Activated CD4-positive, alpha-beta T cell treated with anti-CD3 and anti-CD28 coated beads, Interleukin-2, amount 10 ng/mL, durations not matched to agents 7 days and 5 days (primary cell): ENCODE results near the gene NUP188. TPM values are rescaled to one million over a fixed set of nuclear protein-coding genes. Genes with fewer than 3 reads are reported as not detected.
"Not testable (repeated sequence)": the region's sequence is repeated elsewhere in the genome, so short reads cannot be mapped to it uniquely, and the experiment has no call there.

Source experiments
- CTCF ChIA-PET: fragments of 350-600 bp; sonication (Branson Sonifier 250); formaldehyde crosslinking; loops from one replicate; lab custom pipeline; 2021; ENCODE audit warnings: antibody characterized with exemption; lab: Charles Lee
- POLR2A ChIA-PET: fragments of 350-600 bp; sonication (Branson Sonifier 250); formaldehyde crosslinking; loops from one replicate; lab custom pipeline; 2021; ENCODE audit warnings: antibody characterized with exemption; lab: Charles Lee
- DNase-seq: peaks from one replicate; pipeline ENCODE4 v3.0.0-alpha.2; 2020
- H3K27ac Mint-ChIP-seq: one replicate; pipeline ENCODE4 v1.8.0; 2021; ENCODE audit warnings: mild to moderate bottlenecking, moderate library complexity, mixed read lengths
- H3K27me3 Mint-ChIP-seq: one replicate; pipeline ENCODE4 v1.8.0; 2021; ENCODE audit warnings: mixed read lengths
- H3K36me3 Mint-ChIP-seq: one replicate; pipeline ENCODE4 v1.8.0; 2021; ENCODE audit warnings: low read depth, mixed read lengths
- H3K4me1 Mint-ChIP-seq: one replicate; pipeline ENCODE4 v1.8.0; 2021; ENCODE audit warnings: mixed read lengths
- H3K4me3 Mint-ChIP-seq: one replicate; pipeline ENCODE4 v1.8.0; 2021; ENCODE audit warnings: mild to moderate bottlenecking, moderate library complexity, mixed read lengths
- H3K9me3 Mint-ChIP-seq: one replicate; pipeline ENCODE4 v1.8.0; 2021; ENCODE audit warnings: mixed read lengths
- total RNA-seq, 2 experiments: library from RNA; stranded (reverse); gene quantifications; one replicate each; pipeline ENCODE4 v1.2.3, GENCODE V29; 2021

NUP188 gene
- total RNA-seq, 2 experiments from 2014 or later, result 87.7 to 87.8 TPM

DNA sequence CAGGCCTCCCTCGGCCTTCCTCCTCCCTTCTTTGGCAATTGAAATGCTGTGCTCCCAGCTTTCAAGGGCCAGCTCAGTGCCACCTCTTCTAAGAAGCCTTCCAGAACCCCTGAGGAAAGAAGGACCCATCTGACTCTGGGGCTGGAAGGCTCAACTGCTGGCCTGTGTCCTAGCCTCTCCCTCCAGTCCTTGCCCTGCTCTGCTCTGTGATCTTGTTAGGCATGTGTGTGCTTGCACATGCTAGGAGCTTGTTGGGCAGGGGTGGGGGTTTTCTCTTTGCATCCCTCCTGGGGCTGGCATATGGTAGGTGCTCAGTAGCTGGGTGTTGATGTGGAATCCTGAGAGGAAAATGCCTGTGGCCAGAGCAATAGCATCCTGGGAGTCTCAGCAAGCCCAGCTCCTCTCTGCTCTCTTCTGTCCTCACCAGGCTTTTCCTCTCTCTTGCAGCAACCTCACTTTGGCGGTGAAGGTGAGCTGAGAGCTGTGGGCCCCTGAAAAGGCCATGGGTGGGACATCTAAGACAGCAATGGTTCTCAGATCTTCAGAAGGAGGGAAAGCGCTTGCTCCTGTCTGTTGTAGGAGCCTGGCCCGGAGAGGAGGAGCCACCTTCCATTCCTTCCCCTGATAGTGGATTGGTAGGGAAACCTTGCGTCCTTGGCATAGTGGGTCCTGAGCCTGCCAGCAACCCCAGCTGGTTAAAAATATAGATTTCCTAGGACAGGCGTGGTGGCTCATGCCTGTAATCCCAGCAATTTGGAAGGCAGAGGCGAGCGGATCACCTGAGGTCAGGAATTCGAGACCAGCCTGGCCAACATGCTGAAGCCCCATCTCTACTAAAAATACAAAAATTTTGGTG lies 10.0 kb upstream of the NUP188 start:
- H3K4me3 Mint-ChIP-seq, result no peak overlapping the region
- no peaks in the 10 kb centered on the region for H3K36me3 Mint-ChIP-seq
- no peaks in the 10 kb centered on the region for H3K27me3 Mint-ChIP-seq
- CTCF ChIA-PET, result interaction anchor here (0.7 to 1.8 kb wide), 6 partner anchors 8 to 1799 kb away, joined by 3 to 7 read pairs (median 4); no protein-coding TSS in a partner anchor
- no peak overlapping the region for H3K27ac Mint-ChIP-seq
- no peak for DNase-seq
- H3K9me3 Mint-ChIP-seq, result no peaks in the 10 kb centered on the region
- POLR2A ChIA-PET, result no interaction called here
- H3K4me1 Mint-ChIP-seq, result no peaks in the 10 kb centered on the region

DNA sequence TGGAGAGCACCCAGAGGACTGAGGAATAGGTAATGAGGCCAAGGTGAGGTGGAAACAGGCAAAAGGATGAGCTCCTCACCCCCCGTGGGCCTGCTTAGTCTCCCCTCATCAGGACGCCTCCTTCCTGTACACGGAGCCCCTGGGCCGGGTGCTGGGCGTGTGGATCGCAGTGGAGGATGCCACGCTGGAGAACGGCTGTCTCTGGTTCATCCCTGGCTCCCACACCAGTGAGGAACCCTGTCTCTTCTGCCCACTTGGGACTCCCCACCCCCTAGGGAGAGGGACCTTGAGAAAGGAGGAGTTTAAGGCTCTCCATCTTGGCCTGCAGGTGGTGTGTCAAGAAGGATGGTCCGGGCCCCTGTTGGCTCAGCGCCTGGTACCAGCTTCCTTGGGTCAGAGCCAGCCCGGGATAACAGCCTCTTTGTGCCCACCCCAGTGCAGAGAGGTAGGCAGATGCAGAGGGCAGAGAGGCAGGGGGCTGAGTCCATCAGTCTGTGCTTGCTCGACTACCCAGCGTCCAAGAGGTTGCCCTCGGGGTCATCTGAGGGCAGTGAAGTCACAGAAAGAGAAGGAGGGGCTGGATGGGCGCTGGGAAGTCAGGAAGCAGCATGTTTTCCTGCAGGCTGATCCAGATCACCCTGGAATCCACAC lies 7.1 kb upstream of the NUP188 start:
- Mint-ChIP-seq H3K27me3 (no peaks in the 10 kb centered on the region), H3K36me3 (no peaks in the 10 kb centered on the region), H3K9me3 (no peaks in the 10 kb centered on the region), H3K27ac (no peak overlapping the region), H3K4me1 (no peaks in the 10 kb centered on the region), H3K4me3 (no peak overlapping the region)
- DNase-seq, result no peak
- CTCF ChIA-PET, result interaction anchor here (0.5 to 1.0 kb wide), 2 partner anchors 63 to 91 kb away, joined by 3 to 5 read pairs; no protein-coding TSS in a partner anchor
- POLR2A ChIA-PET, result no interaction called here

DNA sequence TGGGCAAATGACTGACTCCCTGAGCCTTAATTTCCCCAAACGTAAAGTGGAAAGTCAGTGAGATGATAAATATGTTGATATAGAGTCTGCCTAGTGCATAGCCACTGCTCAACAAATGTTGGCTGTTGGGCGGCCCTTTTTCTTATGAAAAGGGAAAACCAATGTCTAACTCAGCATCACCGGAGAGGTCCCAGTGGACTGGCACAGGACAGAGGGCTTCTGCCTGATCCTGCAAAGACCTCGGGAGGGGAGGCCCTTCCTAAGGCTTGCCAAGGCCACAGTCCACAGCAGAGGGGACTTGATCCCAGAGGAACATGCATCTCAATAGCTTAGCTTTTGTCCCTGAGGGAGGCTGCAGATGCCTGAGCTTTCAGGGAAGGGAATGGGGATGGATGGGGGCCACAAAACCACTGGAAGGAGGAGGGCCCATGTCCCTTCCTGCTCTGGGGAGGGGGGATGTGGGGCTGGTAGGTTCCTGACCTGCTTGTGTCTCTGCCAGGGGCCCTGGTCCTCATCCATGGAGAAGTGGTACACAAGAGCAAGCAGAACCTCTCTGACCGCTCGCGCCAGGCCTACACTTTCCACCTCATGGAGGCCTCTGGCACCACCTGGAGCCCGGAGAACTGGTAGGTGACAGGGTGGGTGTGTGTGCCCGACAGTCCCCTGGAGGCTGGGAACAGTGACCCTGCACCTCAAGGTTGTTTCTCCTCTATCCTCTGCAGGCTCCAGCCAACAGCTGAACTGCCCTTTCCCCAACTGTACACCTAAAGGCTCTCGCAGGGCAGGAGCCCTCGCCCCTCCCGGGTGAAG lies 6.3 kb upstream of the NUP188 start:
- POLR2A ChIA-PET, result no interaction called here

DNA sequence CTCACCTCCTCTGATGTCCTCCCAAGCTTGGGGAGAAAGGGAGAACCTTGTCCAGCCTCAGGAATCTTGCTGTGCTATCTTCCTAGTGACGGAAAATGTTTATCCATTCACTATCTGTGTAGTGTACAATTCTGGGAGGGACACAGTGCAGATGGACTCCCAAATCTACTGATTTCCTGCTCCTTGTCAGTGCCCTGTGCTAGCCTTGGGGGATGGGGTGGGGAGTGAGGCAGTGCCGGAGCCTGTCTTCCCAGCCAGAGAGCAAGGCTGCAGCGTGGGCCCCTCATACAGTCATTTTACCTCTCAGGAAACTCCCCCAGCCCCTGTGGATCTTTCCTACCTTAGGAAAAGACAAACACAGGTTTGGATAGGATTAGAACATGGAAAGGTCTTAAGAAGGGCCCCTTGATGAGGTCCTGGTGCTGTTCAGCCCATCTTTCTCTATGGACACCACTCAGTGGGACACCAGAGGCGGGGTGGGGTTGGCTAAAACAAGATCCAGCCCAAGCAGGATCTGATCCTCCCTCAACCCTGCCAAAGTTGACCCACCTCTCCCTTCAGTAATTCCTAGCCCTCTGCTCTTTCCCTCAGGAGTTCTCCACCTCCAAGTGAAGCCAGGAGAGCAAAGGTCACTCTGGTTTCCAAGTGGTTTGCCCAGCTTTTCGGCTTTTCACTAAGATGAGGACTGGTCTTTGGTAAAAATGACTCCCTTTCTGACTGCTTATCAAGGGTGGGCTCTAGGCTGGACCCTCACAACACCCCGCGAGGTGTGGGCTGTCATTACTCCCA lies 3.5 kb upstream of the NUP188 start:
- CTCF ChIA-PET, result interaction anchor here (0.6 kb wide), 1 partner anchor 70 kb away, joined by 3 read pairs; no protein-coding TSS in a partner anchor
- H3K9me3 Mint-ChIP-seq, result no peaks in the 10 kb centered on the region
- no peaks in the 10 kb centered on the region for H3K27me3 Mint-ChIP-seq
- no peak overlapping the region for H3K4me3 Mint-ChIP-seq
- no peak for DNase-seq
- H3K27ac Mint-ChIP-seq, result no peak overlapping the region
- POLR2A ChIA-PET, result no interaction called here
- peaks cover 6% of the 10 kb centered on the region for H3K36me3 Mint-ChIP-seq
- peaks cover 24% of the 10 kb centered on the region for H3K4me1 Mint-ChIP-seq

More for the DNA sequence above, 6.3 kb upstream of the NUP188 start:
- Mint-ChIP-seq H3K36me3 (peaks cover 2% of the 10 kb centered on the region), H3K4me3 (no peak overlapping the region), H3K4me1 (peaks cover 7% of the 10 kb centered on the region), H3K27me3 (no peaks in the 10 kb centered on the region), H3K9me3 (no peaks in the 10 kb centered on the region), H3K27ac (no peak overlapping the region)
- no peak for DNase-seq
- CTCF ChIA-PET, result interaction anchor here (0.5 kb wide), 2 partner anchors 92 to 407 kb away, joined by 3 to 5 read pairs; no protein-coding TSS in a partner anchor

DNA sequence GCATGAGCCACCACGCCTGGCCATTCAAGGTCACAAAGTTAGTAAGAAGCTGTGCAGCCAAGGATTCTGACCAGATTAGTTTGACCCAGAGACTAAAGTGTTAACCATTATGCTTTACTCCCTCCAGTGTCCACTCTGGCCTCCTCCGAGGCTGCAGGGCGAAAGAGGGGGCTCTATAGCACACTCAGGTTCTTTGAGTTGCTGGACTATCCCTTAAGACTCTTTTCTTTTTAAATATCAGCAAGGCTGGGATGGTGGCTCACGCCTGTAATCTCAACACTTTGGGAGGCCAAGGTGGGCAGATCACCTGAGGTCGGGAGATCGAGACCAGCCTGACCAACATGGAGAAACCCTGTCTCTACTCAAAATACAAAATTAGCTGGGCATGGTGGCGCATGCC lies 2.5 kb upstream of the NUP188 start:
- H3K4me3 Mint-ChIP-seq, H3K27me3 Mint-ChIP-seq, H3K36me3 Mint-ChIP-seq, H3K27ac Mint-ChIP-seq, H3K9me3 Mint-ChIP-seq, DNase-seq, POLR2A ChIA-PET: not testable (repeated sequence)
- peaks cover 25% of the 10 kb centered on the region for H3K4me1 Mint-ChIP-seq
- CTCF ChIA-PET, result interaction anchor here (0.7 to 1.2 kb wide), 3 partner anchors 8 to 787 kb away, joined by 3 to 7 read pairs (median 4); no protein-coding TSS in a partner anchor

DNA sequence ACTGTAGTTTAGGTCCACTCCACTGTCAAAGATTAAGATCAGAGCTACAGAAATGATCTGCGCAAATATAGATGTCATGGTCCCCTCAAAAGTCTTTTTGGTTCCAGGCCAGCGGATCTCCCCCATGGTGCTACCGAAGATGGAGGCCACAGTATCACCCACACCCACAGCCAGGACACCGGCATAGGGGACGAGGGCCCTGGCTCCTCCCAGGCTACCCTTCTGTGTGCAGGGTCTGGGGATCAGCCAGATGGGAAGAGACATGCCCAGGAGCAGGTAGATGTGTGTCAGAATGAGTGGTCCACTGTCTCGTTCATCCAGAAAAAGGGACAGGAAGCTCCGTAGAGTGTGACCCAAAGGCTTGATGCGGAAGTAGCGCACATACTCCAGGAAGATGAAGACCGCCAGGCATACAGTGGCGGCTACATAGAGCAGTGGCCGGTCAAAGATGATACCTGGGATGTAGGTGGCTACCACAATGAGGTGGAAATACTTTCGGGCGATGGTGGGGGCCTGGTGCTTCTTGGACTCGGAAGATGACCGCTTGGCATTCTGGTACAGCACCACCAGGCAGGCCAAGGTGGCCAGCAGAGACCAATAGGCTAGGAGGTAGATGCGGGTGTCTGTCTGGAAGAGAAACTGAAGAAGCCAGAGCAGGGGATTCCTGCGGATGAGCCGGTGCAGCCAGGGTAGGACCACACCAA lies 1.5 kb upstream of the NUP188 start:
- Mint-ChIP-seq H3K4me1 (peaks cover 27% of the 10 kb centered on the region), H3K9me3 (no peaks in the 10 kb centered on the region), H3K27me3 (no peaks in the 10 kb centered on the region), H3K27ac (peak overlapping the region; percentile 96), H3K36me3 (peaks cover 6% of the 10 kb centered on the region), H3K4me3 (peak overlapping the region; percentile 95)
- ChIA-PET POLR2A (no interaction called here), CTCF (interaction anchor here (0.6 to 1.2 kb wide), 3 partner anchors 9 to 75 kb away, joined by 3 to 7 read pairs (median 6); no protein-coding TSS in a partner anchor)
- DNase-seq, result no peak

DNA sequence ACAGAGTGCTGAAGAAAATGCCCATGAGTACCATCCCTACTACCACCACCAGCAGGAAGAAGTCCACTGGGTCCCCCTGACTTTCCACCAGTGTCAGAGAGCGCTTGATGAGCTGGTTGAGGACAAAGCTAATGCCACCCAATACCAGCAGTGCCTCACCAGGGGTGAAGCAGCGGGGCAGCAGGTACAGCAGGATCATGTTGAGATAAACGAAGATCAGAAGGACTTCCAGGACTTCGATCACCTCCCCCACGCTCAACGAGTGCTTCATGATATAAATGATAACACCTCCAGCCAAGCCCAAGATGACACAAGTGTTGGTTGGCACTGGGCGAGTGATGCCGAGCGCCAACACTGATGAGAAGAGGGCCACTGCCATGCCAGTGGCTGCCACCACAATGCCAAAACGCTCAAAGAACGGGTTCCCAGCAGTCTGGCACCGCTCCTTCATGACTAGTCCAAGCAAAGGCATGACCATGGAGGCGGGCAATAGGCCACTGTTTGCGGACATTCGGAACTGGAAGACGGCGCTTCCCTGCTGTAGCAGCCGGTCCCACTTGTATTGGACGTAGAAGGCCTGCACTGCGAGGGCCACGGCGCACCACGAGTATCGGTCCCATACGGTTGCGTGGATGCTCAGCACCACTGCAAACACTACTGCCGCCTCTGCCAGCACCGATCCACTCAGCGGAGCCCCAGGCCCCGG lies 775 bp upstream of the NUP188 start:
- H3K4me3 Mint-ChIP-seq, result peak overlapping the region; percentile 95
- DNase-seq, result no peak
- CTCF ChIA-PET, result no interaction called here
- no peaks in the 10 kb centered on the region for H3K9me3 Mint-ChIP-seq
- H3K36me3 Mint-ChIP-seq, result peaks cover 8% of the 10 kb centered on the region
- no peaks in the 10 kb centered on the region for H3K27me3 Mint-ChIP-seq
- POLR2A ChIA-PET, result no interaction called here
- H3K4me1 Mint-ChIP-seq, result peaks cover 29% of the 10 kb centered on the region
- H3K27ac Mint-ChIP-seq, result peak overlapping the region; percentile 96

DNA sequence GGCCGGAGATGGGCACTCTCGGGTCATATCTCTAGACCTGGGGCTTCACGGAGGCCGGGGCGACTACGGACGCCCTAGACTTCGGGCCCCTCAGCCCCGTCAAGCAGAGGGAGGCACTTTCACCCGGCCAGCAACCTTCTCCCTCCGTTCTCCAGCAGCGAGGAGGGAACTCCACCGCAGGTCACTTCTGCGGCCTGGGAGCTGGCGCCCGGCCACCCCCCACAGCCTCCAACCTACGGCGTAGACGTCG lies 297 bp upstream of the NUP188 start:
- H3K27me3 Mint-ChIP-seq, result no peaks in the 10 kb centered on the region
- peak overlapping the region; percentile 95 for H3K4me3 Mint-ChIP-seq
- H3K4me1 Mint-ChIP-seq, result peaks cover 29% of the 10 kb centered on the region
- ChIA-PET POLR2A (no interaction called here), CTCF (no interaction called here)
- no peak for DNase-seq
- H3K9me3 Mint-ChIP-seq, result no peaks in the 10 kb centered on the region
- H3K36me3 Mint-ChIP-seq, result peaks cover 8% of the 10 kb centered on the region
- peak overlapping the region; percentile 96 for H3K27ac Mint-ChIP-seq

DNA sequence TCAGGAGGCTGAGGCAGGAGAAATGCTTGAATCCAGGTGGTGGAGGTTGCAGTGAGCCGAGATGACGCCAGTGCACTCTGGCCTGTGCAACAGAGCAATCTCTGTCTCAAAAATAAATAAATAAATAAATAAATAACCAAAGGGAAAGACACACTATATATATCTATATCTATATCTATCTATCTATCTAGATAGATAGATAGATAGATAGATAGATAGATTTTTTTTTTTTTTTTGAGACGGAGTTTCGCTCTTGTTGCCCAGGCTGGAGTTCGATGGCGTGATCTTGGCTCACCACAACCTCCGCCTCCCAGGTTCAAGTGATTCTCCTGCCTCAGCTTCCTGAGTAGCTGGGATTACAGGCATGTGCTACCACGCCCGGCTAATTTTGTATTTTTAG lies 13.9 kb downstream of the NUP188 start:
- CTCF ChIA-PET, result interaction anchor here (0.6 kb wide), 1 partner anchor 21 kb away, joined by 6 read pairs; no protein-coding TSS in a partner anchor
- H3K27ac Mint-ChIP-seq, DNase-seq, H3K27me3 Mint-ChIP-seq, H3K4me3 Mint-ChIP-seq, H3K4me1 Mint-ChIP-seq, H3K9me3 Mint-ChIP-seq, POLR2A ChIA-PET: not testable (repeated sequence)
- peaks cover 31% of the 10 kb centered on the region for H3K36me3 Mint-ChIP-seq

DNA sequence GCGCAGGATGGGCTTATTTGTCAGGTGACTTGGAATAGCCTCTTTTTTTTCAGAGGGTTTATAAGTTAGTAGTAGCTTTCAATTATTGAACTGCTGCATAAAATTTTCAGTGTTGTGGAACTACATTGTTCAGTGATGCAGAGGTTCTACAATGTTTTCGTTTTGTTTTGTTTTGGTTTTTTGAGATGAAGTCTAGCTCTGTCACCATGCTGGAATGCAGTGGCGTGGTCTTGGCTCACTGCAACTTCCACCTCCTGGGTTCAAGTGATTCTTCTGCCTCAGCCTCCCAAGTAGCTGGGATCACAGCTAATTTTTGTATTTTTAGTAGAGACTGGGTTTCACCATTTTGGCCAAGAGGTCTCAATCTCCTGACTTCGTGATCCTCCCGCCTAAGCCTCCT lies 22.0 kb downstream of the NUP188 start:
- H3K27ac Mint-ChIP-seq, result no peak overlapping the region
- no peak overlapping the region for H3K4me3 Mint-ChIP-seq
- DNase-seq, result no peak
- peaks cover 48% of the 10 kb centered on the region for H3K36me3 Mint-ChIP-seq
- H3K9me3 Mint-ChIP-seq, result no peaks in the 10 kb centered on the region
- POLR2A ChIA-PET, result no interaction called here
- no peaks in the 10 kb centered on the region for H3K27me3 Mint-ChIP-seq
- CTCF ChIA-PET, result no interaction called here
- no peaks in the 10 kb centered on the region for H3K4me1 Mint-ChIP-seq

DNA sequence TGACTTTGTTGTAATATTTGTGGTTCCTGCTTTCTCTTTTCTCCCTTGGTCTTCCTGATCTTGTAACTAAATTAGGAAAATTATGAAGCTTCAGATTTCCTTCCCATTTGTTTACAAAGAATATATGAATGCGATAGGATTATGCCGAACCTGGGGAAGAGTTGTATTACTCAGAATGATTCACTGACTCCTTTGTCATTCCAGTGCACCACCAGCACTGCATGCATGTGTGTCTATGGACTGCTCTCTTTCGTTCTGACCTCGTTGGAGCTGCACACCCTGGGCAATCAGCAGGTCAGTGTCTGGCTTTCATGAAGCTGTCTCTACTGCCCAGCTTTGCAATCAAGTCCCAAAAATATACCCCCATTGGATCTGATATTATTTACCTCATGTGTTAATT lies 25.5 kb downstream of the NUP188 start:
- DNase-seq, result no peak
- no peak overlapping the region for H3K27ac Mint-ChIP-seq
- CTCF ChIA-PET, result interaction anchor here (1.1 to 1.5 kb wide), 2 partner anchors 15 to 17 kb away, joined by 3 read pairs; no protein-coding TSS in a partner anchor
- H3K27me3 Mint-ChIP-seq, result no peaks in the 10 kb centered on the region
- H3K9me3 Mint-ChIP-seq, result no peaks in the 10 kb centered on the region
- POLR2A ChIA-PET, result no interaction called here
- no peak overlapping the region for H3K4me3 Mint-ChIP-seq
- peaks cover 55% of the 10 kb centered on the region for H3K36me3 Mint-ChIP-seq
- no peaks in the 10 kb centered on the region for H3K4me1 Mint-ChIP-seq
